ENCODE data around the gene AP3D1. TPM values are rescaled to one million over a fixed set of nuclear protein-coding genes. Genes with fewer than 3 reads are reported as not detected.

The AP3D1 gene
- total and polyA plus RNA-seq, 7 donors: 43.1 to 127 (median 55.7) TPM

GRCh38 chr19:2160379-2160778 lies 9.0 kb upstream of the AP3D1 start:
- Histone ChIP-seq H3K4me1 (peaks cover 0 to 15% (median 13%) of the 10 kb centered on the region in 4 donors), H3K36me3 (no peaks in the 10 kb centered on the region), H3K27me3 (no peaks in the 10 kb centered on the region), H3K27ac (no peak overlapping the region), H3K9me3 (no peaks in the 10 kb centered on the region), H3K4me3 (no peak overlapping the region)
- TF ChIP-seq CTCF (IDR thresholded peaks at IDR 0.05) (no peak), EP300 (IDR thresholded peaks at IDR 0.05) (no peak), POLR2AphosphoS5 (IDR thresholded peaks at IDR 0.05) (no peak)
- no peak for DNase-seq
- intact Hi-C loops (cut with DNase I): no loop called here
- 60 to 88% methylated on average over 10 of the region's 10 CpGs for WGBS, 2 donors

GRCh38 chr19:2157452-2157851 lies 6.1 kb upstream of the AP3D1 start:
- Histone ChIP-seq H3K9me3 (no peaks in the 10 kb centered on the region), H3K36me3 (no peaks in the 10 kb centered on the region), H3K27me3 (no peaks in the 10 kb centered on the region), H3K4me1 (no peaks in the 10 kb centered on the region), H3K27ac (no peak overlapping the region), H3K4me3 (no peak overlapping the region)
- 73 to 79% methylated on average over 2 of the region's 2 CpGs for WGBS, 2 donors
- TF ChIP-seq EP300 (IDR thresholded peaks at IDR 0.05) (no peak), CTCF (IDR thresholded peaks at IDR 0.05) (no peak), POLR2A (IDR thresholded peaks at IDR 0.05) (no peak), POLR2AphosphoS5 (IDR thresholded peaks at IDR 0.05) (no peak)
- intact Hi-C loops (cut with DNase I): loop anchor here (2.0 to 5.0 kb wide), 2 partner anchors 160 to 233 kb away; no protein-coding TSS in a partner anchor
- DNase-seq: no peak

- Histone ChIP-seq H3K27ac (no peak overlapping the region), H3K4me3 (no peak overlapping the region), H3K36me3 (no peaks in the 10 kb centered on the region), H3K9me3 (no peaks in the 10 kb centered on the region), H3K4me1 (peaks cover 0 to 19% (median 18%) of the 10 kb centered on the region in 4 donors), H3K27me3 (no peaks in the 10 kb centered on the region)
- no peak for DNase-seq
- intact Hi-C loops (cut with DNase I): loop anchor here (5.0 kb wide), 4 partner anchors 33 to 173 kb away; partner anchors contain the start of genes IZUMO4, LSM7, MOB3A and SPPL2B
- no peak for TF ChIP-seq EP300 (IDR thresholded peaks at IDR 0.05)
- TF ChIP-seq CTCF (IDR thresholded peaks at IDR 0.05): no peak
- TF ChIP-seq POLR2AphosphoS5 (IDR thresholded peaks at IDR 0.05): no peak
- no peak for TF ChIP-seq POLR2A (IDR thresholded peaks at IDR 0.05)
- WGBS, 2 donors: 34 to 72% methylated on average over 10 of the region's 10 CpGs
Observed at GRCh38 chr19:2154587-2155075, 3.3 kb upstream of the AP3D1 start.

- Histone ChIP-seq H3K4me3 (peak overlapping the region; percentile 91 to 97 (median 95)), H3K27me3 (no peaks in the 10 kb centered on the region), H3K36me3 (peaks cover 0 to 4% (median 0%) of the 10 kb centered on the region in 4 donors), H3K9me3 (no peaks in the 10 kb centered on the region), H3K27ac (peak overlapping the region; percentile 86 to 90 (median 88)), H3K4me1 (peaks cover 0 to 45% (median 33%) of the 10 kb centered on the region in 4 donors)
- DNase-seq: no peak
- WGBS, 2 donors: 0 to 1% methylated on average over 36 of the region's 36 CpGs
- intact Hi-C loops (cut with DNase I): loop anchor here (2.0 to 5.0 kb wide), 4 partner anchors 36 to 176 kb away; partner anchors contain the start of genes IZUMO4, LSM7, MOB3A and PLEKHJ1
- TF ChIP-seq EP300 (IDR thresholded peaks at IDR 0.05) (no peak), POLR2AphosphoS5 (IDR thresholded peaks at IDR 0.05) (no peak), POLR2A (IDR thresholded peaks at IDR 0.05) (no peak), CTCF (IDR thresholded peaks at IDR 0.05) (no peak)
Observed at GRCh38 chr19:2150794-2151338, 500 bp downstream of the AP3D1 start.
